ENCODE results near the gene FN1.

FN1 gene

GRCh38 chr2:215358312-215358845 lies 77.5 kb downstream of the FN1 start:
- TF ChIP-seq, protein P1, sequence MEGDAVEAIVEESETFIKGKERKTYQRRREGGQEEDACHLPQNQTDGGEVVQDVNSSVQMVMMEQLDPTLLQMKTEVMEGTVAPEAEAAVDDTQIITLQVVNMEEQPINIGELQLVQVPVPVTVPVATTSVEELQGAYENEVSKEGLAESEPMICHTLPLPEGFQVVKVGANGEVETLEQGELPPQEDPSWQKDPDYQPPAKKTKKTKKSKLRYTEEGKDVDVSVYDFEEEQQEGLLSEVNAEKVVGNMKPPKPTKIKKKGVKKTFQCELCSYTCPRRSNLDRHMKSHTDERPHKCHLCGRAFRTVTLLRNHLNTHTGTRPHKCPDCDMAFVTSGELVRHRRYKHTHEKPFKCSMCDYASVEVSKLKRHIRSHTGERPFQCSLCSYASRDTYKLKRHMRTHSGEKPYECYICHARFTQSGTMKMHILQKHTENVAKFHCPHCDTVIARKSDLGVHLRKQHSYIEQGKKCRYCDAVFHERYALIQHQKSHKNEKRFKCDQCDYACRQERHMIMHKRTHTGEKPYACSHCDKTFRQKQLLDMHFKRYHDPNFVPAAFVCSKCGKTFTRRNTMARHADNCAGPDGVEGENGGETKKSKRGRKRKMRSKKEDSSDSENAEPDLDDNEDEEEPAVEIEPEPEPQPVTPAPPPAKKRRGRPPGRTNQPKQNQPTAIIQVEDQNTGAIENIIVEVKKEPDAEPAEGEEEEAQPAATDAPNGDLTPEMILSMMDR (IDR thresholded peaks at IDR 0.05; ENCODE audit: low read depth, low read length): no peak
- DNase-seq (ENCODE audit: extremely low read depth, low read depth): no peak

DNA sequence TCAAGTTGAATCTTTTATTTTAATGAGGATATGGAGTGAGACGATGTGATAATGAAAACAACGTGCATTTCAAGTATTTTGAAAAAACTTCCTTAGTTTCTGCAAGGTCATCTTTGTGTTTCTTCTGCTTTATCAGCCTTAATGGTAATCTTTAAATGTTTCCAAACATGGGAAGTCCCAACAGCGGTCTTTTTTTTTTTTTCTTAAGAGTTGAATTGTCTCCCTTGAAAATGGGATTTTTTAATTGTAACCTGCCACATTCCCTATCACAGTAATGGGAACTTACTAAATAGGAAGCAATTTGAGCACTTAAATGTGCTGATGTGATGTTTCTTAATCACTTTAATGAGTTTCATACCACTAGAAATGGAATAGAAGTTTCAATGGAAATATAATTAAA lies 78.2 kb downstream of the FN1 start:
- DNase-seq (ENCODE audit: extremely low read depth, low read depth): no peak
- TF ChIP-seq, protein P1 (IDR thresholded peaks at IDR 0.05; ENCODE audit: low read depth, low read length): no peak

- TF ChIP-seq, protein P1 (IDR thresholded peaks at IDR 0.05; ENCODE audit: low read depth, low read length): no peak
- DNase-seq (ENCODE audit: extremely low read depth, low read depth): no peak
Measured at GRCh38 chr2:215356948-215357461, 78.9 kb downstream of the FN1 start.

- DNase-seq (ENCODE audit: extremely low read depth, low read depth): no peak
- TF ChIP-seq, protein P1 (IDR thresholded peaks at IDR 0.05; ENCODE audit: low read depth, low read length): no peak
Measured at GRCh38 chr2:215356334-215356947, 79.4 kb downstream of the FN1 start.

DNA sequence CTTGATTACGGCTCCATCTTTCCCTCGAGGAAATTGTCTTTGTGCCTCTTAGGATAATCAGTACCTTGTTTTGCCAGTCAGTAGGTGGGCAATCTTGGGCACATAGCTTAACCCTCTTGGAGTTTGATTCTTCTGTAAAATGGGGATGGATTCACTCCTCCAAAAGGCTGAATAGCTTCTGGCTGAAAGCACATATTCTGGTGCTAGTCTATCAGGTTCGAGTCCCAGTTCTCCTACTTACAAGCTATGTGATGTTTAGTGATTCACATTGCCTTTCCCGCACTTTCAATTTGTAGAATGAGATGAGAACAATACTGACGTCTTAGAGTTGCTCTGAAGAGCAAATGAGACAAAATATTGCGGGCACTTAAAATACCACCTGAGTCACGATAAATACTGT lies 80.1 kb downstream of the FN1 start:
- DNase-seq (ENCODE audit: extremely low read depth, low read depth): no peak
- TF ChIP-seq, protein P1 (IDR thresholded peaks at IDR 0.05; ENCODE audit: low read depth, low read length): no peak

DNA sequence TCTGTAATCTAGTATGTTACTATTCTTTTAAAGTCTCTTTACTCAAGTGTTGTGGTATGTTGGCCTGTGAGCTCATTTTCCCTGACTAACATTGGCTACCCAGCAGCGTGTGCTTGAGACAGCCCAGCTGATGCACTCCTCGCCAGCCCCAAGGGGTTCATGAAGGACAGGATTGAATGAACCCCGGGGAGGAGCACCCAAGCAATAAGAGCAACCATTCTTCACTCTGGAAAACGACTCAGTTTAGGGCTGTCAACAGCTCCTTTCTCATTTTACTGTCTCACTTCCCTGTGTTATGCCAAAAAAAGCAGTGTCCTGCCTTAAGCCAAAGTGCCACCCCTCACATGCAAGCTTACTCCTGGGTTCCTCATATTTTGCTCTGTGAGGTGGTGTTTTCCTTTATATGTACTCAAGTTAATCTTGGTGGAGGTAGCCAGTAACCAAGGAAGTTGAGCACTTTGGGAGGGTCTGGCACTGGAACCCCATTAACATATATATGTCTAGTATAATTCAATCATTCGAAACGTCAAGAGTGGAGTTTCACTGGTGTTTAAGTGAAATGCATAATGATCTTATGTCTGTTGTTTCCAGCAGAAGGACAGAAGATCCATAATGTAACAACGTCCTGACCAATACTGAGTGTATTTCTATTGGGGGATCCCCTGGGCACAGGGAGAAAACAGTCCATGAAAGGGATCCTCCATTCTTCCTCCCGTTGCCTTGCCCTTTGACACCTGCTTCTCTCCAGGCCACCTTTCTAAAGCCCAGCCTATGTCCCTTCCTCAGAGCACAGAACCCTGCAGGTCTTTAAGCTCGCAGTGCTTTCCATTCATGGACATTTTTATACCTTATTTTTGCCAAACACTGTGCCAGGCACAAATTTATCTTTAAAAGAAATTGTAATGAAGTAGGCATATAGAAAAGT lies 80.8 kb downstream of the FN1 start:
- TF ChIP-seq, protein P1 (IDR thresholded peaks at IDR 0.05; ENCODE audit: low read depth, low read length): no peak
- no peak for DNase-seq (ENCODE audit: extremely low read depth, low read depth)

DNA sequence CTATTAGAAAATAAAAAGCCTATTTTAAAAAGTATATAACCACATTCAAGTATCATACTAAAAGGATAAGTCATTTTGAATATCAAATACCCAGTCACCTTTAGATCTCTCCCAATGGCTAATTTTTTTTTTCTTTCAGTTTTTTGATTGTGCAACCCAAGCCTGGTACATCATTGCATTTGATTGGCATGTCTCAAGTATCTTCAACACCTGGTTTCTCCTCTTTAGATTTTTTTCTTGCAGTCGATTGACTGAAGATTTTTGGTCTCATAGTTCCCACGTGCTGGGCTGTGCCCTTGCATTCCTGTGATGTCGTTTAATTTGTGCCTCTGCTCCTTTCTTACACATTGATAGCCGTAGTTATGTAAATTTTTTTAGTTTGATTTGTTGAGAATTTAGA lies 83.3 kb downstream of the FN1 start:
- TF ChIP-seq, protein P1 (IDR thresholded peaks at IDR 0.05; ENCODE audit: low read depth, low read length): no peak
- no peak for DNase-seq (ENCODE audit: extremely low read depth, low read depth)
